ENCODE results near the gene KCTD15.

Gene KCTD15

DNA sequence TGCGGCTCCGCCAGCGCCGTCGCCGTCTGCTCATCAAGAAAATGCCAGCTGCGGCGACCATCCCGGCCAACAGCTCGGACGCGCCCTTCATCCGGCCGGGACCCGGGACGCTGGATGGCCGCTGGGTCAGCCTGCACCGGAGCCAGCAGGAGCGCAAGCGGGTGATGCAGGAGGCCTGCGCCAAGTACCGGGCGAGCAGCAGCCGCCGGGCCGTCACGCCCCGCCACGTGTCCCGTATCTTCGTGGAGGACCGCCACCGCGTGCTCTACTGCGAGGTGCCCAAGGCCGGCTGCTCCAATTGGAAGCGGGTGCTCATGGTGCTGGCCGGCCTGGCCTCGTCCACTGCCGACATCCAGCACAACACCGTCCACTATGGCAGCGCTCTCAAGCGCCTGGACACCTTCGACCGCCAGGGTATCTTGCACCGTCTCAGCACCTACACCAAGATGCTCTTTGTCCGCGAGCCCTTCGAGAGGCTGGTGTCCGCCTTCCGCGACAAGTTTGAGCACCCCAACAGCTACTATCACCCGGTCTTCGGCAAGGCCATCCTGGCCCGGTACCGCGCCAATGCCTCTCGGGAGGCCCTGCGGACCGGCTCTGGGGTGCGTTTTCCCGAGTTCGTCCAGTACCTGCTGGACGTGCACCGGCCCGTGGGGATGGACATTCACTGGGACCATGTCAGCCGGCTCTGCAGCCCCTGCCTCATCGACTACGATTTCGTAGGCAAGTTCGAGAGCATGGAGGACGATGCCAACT lies 24.4 kb upstream of the KCTD15 start:
- no peak for DNase-seq

GRCh38 chr19:33772858-33773180 lies 23.9 kb upstream of the KCTD15 start:
- DNase-seq: no peak

DNA sequence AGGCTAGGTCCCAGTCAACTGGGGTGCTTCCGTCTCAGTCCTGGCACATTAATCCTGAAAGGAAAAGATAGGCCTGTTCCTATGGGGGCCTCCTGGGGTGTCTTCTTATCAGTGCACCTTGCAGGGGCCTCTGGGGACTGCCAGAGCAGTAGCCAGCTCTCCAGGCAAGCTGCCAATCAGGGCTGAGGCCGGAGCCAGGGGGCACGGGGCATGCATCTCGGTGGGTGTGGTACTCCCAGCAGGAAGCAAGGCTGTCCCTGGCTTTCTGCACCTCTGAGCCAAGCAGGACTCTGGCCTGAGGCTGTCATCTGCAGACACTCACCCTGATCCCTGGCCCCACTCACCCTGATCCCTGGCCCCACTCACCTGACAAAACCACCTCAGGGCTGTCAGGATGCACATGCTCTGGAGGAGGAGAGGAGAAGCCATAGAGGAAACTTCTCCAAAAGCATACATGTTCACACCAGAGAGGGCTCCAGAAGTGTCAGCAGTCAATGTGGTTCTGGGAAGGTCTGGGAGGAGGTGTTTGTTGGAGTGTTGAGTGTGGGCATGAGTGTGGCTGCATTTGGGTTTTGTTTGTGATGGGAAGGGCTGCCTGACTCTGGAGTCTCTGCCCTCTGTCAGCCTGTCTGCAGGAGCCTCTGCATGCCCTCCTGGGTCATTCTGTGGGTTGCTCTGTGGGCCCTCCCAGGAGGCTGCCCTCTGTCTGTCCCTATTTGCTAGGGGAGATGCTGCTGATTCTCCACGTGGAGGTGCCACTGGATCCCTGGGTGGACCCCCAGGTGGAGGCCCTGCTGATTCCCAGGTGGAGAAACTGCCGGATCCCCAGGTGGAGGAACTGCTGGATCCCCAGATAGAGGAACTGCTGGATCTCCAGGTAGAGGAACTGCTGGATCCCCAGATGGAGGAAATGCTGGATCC lies 22.7 kb upstream of the KCTD15 start:
- no peak for DNase-seq

GRCh38 chr19:33774751-33775150 lies 21.9 kb upstream of the KCTD15 start:
- DNase-seq: no peak

DNA sequence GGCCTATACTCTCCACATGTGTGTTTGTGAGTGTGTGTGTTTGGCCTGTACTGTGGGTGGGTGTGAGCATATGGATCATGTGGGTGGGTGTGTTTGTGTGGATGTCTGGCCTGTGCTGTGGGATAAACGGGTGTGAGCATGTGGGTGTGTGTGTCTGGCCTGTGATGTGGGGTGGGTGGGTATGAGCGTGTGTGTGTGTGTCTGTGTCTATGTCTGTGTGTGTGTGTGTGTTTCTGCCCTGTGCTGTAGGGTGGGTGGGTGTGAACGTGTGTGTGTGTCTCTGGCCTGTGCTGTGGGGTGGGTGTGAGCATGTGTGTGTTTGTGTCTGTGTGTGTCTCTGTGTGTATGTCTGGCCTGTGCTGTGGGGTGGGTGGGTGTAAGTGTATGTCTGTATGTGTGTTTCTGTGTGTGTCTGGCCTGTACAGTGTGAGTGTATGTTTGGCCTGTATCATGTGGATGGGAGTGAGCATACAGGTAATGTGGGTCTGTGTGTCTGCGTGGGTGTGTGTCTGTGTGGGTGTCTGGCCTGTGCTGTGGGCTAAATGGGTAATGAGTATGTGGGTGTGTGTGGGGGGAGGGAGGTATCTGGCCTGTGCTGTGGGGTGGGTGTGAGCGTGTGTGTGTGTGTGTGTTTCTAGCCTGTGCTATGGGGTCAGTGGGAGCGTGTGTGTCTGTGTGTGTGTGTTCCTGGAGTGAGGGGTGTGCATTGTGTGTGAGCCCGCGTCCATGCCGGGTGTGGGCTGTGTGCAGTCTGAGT lies 20.8 kb upstream of the KCTD15 start:
- DNase-seq: no peak

DNA sequence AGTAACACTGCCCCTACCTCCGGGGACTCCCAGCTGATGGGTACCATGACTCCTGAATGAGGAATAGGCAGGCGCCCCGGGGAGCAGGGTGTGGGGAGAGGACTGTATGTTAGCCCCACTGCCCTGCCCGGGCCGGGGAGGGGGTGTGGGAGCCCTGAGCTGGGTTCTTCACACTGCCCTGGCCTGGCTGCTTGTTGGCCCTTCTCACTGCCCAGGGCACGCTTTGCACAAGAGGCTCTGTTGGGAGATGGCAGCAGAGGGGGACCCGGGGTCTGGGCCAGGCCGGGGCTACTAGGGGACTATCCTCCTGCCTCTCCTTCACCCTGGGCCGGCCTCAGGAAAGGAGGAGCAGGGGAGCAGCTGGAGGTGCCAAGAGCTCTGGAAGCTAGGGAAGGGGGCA lies 19.3 kb upstream of the KCTD15 start:
- no peak for DNase-seq

GRCh38 chr19:33777753-33778088 lies 18.9 kb upstream of the KCTD15 start:
- no peak for DNase-seq

- DNase-seq: peak; percentile 68
Observed at GRCh38 chr19:33778089-33778791, 18.4 kb upstream of the KCTD15 start.

DNA sequence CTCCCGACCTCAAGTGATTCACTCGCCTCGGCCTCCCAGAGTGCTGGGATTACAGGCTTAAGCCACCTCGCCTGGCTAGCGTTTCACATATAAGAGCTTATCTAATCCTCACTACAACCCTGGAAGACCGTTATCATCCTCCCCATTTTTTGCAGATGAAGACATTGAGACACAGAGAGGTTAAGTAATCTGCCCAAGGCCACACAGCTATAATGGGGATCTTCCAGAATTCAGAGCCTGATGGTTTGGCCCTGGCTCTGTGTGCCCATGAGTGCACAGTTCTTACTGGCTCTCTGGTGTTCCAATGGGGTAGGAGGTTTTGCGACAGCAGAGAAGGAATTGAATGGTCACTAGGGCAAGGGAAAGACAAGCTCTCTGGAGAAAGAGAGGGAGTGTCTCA lies 16.8 kb upstream of the KCTD15 start:
- DNase-seq: no peak

DNA sequence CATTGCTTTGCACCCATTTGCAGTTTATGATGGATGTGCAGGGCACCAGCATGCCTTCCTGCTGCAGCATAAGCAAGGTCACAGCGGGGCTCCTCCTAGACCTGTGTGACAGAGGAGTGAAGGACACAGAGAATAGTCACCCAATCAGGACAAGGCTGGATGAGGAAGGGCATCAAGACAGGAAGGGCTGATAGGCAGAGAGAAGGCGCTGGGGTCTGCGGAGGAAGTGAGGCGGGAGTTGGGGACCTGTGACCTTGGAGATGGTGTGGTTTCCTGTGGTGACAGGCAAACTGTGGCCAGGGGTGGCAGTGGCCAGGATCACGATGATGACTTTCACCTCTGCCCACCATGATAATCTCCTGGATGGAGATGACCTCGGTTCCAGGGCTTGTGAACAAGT lies 16.4 kb upstream of the KCTD15 start:
- DNase-seq: no peak

GRCh38 chr19:33780746-33781145 lies 15.9 kb upstream of the KCTD15 start:
- DNase-seq: no peak

DNA sequence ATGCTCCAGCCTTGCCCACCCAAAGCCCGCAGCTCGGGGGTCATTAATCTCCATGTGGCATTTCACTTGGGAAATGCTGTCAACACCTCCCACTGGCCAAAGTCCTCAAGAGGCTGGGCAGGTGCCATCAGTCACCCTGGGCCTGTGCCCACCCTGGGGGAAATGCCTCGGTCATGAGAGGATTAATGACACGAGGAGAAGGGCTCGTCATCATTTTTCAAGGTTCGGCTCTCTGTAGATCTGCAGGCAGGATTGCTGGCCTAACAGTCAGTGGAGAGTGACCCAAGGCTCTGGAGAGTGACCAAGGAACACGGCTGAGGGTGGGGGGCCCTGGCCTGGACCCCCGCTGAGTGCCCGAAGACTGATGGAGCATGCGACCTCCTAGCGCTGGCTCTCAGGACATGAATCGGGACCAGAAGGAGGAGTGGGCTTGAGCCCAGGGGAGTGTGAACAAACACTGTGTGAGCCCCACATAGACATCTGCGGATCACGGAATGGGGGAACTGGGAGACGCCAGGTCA lies 15.2 kb upstream of the KCTD15 start:
- DNase-seq: no peak

GRCh38 chr19:33781996-33782395 lies 14.7 kb upstream of the KCTD15 start:
- DNase-seq: peak; percentile 72

DNA sequence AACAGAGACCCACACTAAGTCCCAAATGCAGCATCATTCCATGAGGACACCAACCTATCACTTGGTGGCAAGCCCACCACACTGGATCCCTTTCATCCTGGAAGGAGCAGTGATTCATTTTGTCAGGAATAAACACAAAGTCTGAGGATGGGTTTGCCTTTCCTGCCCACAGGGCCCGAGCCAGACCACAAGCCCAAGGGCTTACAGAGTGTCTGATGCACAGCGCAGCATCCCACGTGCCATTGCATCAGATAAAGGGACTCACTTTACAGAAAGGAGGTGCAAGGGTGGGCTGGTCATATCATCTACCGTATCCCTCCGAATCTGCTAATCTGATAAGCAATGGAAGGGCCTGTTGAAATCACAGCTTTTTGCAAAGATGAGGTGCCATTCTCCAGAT lies 12.2 kb upstream of the KCTD15 start:
- peak; percentile 59 for DNase-seq

GRCh38 chr19:33785795-33786194 lies 10.9 kb upstream of the KCTD15 start:
- peak; percentile 85 for DNase-seq

GRCh38 chr19:33788676-33789075 lies 8.0 kb upstream of the KCTD15 start:
- DNase-seq: no peak

- no peak for DNase-seq
Observed at GRCh38 chr19:33789344-33789743, 7.3 kb upstream of the KCTD15 start.

DNA sequence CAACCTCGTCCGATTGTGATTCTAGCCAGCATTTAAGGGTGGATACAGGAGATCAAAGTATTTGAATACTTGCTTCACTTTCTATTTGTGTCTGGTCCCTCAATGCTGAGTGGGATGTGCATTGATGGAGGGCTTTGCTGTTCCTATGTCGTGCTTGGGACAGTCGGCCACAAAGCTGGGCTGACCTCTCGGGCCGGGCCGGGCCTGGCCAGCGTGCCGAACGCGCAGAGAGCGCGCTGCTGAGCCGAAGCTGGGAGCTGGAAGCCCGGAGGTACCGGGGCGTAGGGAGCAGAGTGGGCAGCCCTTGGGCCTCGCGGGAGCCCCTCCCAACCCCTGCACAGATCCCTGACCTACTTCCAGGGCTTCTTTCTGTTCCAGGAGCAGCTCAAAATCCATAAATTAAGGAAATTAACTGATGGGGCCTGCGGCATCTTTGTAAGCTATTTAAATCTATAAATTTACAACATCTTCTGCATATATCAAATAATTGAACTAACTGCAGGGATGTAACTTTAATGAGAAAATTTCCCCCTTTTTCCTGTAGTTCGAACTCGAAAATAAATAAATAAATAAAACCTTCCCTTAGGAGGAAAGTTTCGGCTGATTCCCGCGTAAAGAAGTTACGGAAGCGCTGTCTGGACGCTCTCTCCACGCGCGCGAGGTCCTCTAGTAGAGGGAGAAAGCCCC lies 1.8 kb upstream of the KCTD15 start:
- no peak for DNase-seq

GRCh38 chr19:33795370-33796163 lies 1.1 kb upstream of the KCTD15 start:
- DNase-seq: peak; percentile 92

- peak; percentile 70 for DNase-seq
Observed at GRCh38 chr19:33797802-33798671, 1.4 kb downstream of the KCTD15 start.
